ENCODE measurements around the gene CLSTN2. TPM values are rescaled to one million over a fixed set of nuclear protein-coding genes. Genes with fewer than 3 reads are reported as not detected.

Gene CLSTN2
- total RNA-seq, 1 donor from 2014 or later = not detected

- CTCF ChIA-PET = no interaction called here
Measured at GRCh38 chr3:140336465-140336864, 401.5 kb downstream of the CLSTN2 start.

GRCh38 chr3:140338916-140339315 lies 403.9 kb downstream of the CLSTN2 start:
- ATAC-seq (ENCODE audit: low read depth) (no peak), DNase-seq (no peak)
- Mint-ChIP-seq H3K36me3 (ENCODE audit: low read depth) (no peaks in the 10 kb centered on the region), H3K27me3 (no peaks in the 10 kb centered on the region), H3K4me1 (no peaks in the 10 kb centered on the region), H3K9me3 (no peaks in the 10 kb centered on the region), H3K27ac (no peak overlapping the region), H3K4me3 (no peak overlapping the region)
- intact Hi-C loops (cut with micrococcal nuclease) = no loop called here
- ChIA-PET CTCF (no interaction called here), POLR2A (no interaction called here)
- TF ChIP-seq CTCF (IDR thresholded peaks at IDR 0.05) = no peak

More at GRCh38 chr3:140336465-140336864, 401.5 kb downstream of the CLSTN2 start:
- Mint-ChIP-seq H3K27ac (no peak overlapping the region), H3K27me3 (no peaks in the 10 kb centered on the region), H3K9me3 (no peaks in the 10 kb centered on the region), H3K36me3 (ENCODE audit: low read depth) (no peaks in the 10 kb centered on the region), H3K4me3 (no peak overlapping the region), H3K4me1 (peaks cover 3% of the 10 kb centered on the region)
- POLR2A ChIA-PET = no interaction called here
- no peak for TF ChIP-seq CTCF (IDR thresholded peaks at IDR 0.05)
- DNase-seq (no peak), ATAC-seq (ENCODE audit: low read depth) (no peak)
- intact Hi-C loops (cut with micrococcal nuclease) = no loop called here

GRCh38 chr3:140341203-140341602 lies 406.2 kb downstream of the CLSTN2 start:
- Mint-ChIP-seq H3K27me3 (peaks cover 2% of the 10 kb centered on the region), H3K4me1 (no peaks in the 10 kb centered on the region), H3K9me3 (no peaks in the 10 kb centered on the region), H3K36me3 (ENCODE audit: low read depth) (no peaks in the 10 kb centered on the region), H3K4me3 (no peak overlapping the region), H3K27ac (no peak overlapping the region)
- no peak for TF ChIP-seq CTCF (IDR thresholded peaks at IDR 0.05)
- intact Hi-C loops (cut with micrococcal nuclease) = no loop called here
- ChIA-PET CTCF (no interaction called here), POLR2A (no interaction called here)
- ATAC-seq (ENCODE audit: low read depth) (no peak), DNase-seq (no peak)

GRCh38 chr3:140341817-140342403 lies 406.9 kb downstream of the CLSTN2 start:
- TF ChIP-seq CTCF (IDR thresholded peaks at IDR 0.05) = no peak
- no peak for ATAC-seq (ENCODE audit: low read depth)
- Mint-ChIP-seq H3K27me3 (peaks cover 6% of the 10 kb centered on the region), H3K4me3 (no peak overlapping the region), H3K4me1 (no peaks in the 10 kb centered on the region), H3K27ac (no peak overlapping the region), H3K9me3 (no peaks in the 10 kb centered on the region), H3K36me3 (ENCODE audit: low read depth) (no peaks in the 10 kb centered on the region)
- POLR2A ChIA-PET = no interaction called here
- DNase-seq = no peak
- CTCF ChIA-PET = no interaction called here
- intact Hi-C loops (cut with micrococcal nuclease) = no loop called here

GRCh38 chr3:140342668-140343067 lies 407.7 kb downstream of the CLSTN2 start:
- intact Hi-C loops (cut with micrococcal nuclease) = no loop called here
- CTCF ChIA-PET = no interaction called here
- no peak overlapping the region for H3K4me3 Mint-ChIP-seq
- no peaks in the 10 kb centered on the region for H3K36me3 Mint-ChIP-seq (ENCODE audit: low read depth)
- H3K27ac Mint-ChIP-seq = no peak overlapping the region
- H3K27me3 Mint-ChIP-seq = peaks cover 6% of the 10 kb centered on the region
- no peaks in the 10 kb centered on the region for H3K4me1 Mint-ChIP-seq
- H3K9me3 Mint-ChIP-seq = no peaks in the 10 kb centered on the region
- TF ChIP-seq CTCF (IDR thresholded peaks at IDR 0.05) = no peak
- POLR2A ChIA-PET = no interaction called here
- DNase-seq = no peak
- no peak for ATAC-seq (ENCODE audit: low read depth)

Measured in activated B cell treated with CpG ODN at 0.5 μM for 24 hours (primary cell).